ENCODE data around the gene SNTG2.

- no peak for TF ChIP-seq POLR2A (IDR thresholded peaks at IDR 0.05; ENCODE audit: low read length)
- no peak for TF ChIP-seq GATA1 (IDR thresholded peaks at IDR 0.05; ENCODE audit: low read depth, low read length)
Observed at GRCh38 chr2:1286929-1287328, 336.3 kb downstream of the SNTG2 start.

All from erythroblast (primary cell).